HepG2 (cell line): Measurements from ENCODE around the gene ZNF644.
"Not testable (repeated sequence)": the region's sequence is repeated elsewhere in the genome, so short reads cannot be mapped to it uniquely, and the experiment has no call there.

ENCODE experiments used
- CEBPB ChIP-seq: IDR thresholded peaks from 2 replicates; pipeline ENCODE4 v1.6.1; 2011; ENCODE audit warnings: low read depth, low read length, improper control_type of control experiment, borderline replicate concordance
- CHCHD3 ChIP-seq: sonication (generic); formaldehyde crosslinking; IDR thresholded peaks from 2 replicates; pipeline ENCODE4 v1.8.0; 2022; ENCODE audit warnings: mild to moderate bottlenecking, missing genetic modification reagents, moderate library complexity
- EP300 ChIP-seq, 3 experiments: sonication (generic) in 1 of 3; formaldehyde crosslinking in 1 of 3; IDR thresholded peaks; 2 replicates each; pipeline versions ENCODE4 v1.5.1 to v1.6.1; 2011 to 2020; ENCODE audit warnings: low read depth in 2 of 3, low read length in 2 of 3, borderline replicate concordance in 1 of 3, improper control_type of control experiment in 1 of 3, mild to moderate bottlenecking in 1 of 3, missing genetic modification reagents in 1 of 3, moderate library complexity in 1 of 3
- KLF16 ChIP-seq, 2 experiments: sonication (generic) in 1 of 2; formaldehyde crosslinking in 1 of 2; IDR thresholded peaks; 2 replicates each; pipeline versions ENCODE4 v1.6.1 to v1.8.0; 2016 to 2023; ENCODE audit warnings: missing genetic modification reagents in 2 of 2, missing compliant biosample characterization in 1 of 2
- NR2F6 ChIP-seq, 2 experiments: IDR thresholded peaks; 2 replicates each; pipeline ENCODE4 v1.6.1; 2016; ENCODE audit warnings: antibody characterized with exemption in 1 of 2, mild to moderate bottlenecking in 1 of 2
- POLR2A ChIP-seq, 2 experiments: IDR thresholded peaks; 2 replicates each; pipeline ENCODE4 v1.6.1; 2011; ENCODE audit warnings: low read depth in 2 of 2, low read length in 2 of 2, mild to moderate bottlenecking in 1 of 2, moderate library complexity in 1 of 2; ENCODE audit not compliant: insufficient read depth in 1 of 2
- POLR2AphosphoS5 ChIP-seq: IDR thresholded peaks from 2 replicates; pipeline ENCODE4 v1.6.1; 2012; ENCODE audit warnings: low read depth, low read length
- ZKSCAN5 ChIP-seq: sonication (generic); formaldehyde crosslinking; IDR thresholded peaks from 2 replicates; pipeline ENCODE4 v1.5.1; 2020; ENCODE audit warnings: mild to moderate bottlenecking, missing genetic modification reagents
- ZNF788 ChIP-seq: sonication (generic); formaldehyde crosslinking; IDR thresholded peaks from 2 replicates; pipeline ENCODE4 v1.5.0; 2020; ENCODE audit warnings: mild to moderate bottlenecking, missing genetic modification reagents, borderline replicate concordance

DNA sequence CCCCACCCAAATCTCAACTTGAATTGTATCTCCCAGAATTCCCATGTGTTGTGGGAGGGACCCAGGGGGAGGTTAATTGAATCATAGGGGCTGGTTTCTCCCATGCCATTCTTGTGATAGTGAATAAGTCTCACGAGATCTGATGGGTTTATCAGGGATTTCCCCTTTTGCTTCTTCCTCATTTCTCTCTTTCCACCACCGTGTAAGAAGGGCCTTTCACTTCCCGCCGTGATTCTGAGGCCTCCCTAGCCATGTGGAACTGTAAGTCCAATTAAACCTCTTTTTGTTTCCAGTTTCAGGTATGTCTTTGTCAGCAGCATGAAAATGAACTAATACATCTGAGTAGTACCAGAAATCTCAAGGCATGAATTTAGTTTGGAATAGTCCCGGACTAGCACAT lies 41.6 kb upstream of the ZNF644 start:
- not testable (repeated sequence) for TF ChIP-seq CHCHD3 (CRISPR knock-in tag); EP300 (IDR thresholded peaks at IDR 0.05; ENCODE audit: low read depth in 2 of 2, low read length in 2 of 2); EP300 (CRISPR knock-in tag; IDR thresholded peaks at IDR 0.05; ENCODE audit: borderline replicate concordance); NR2F6 (IDR thresholded peaks at IDR 0.05); NR2F6 (CRISPR knock-in tag; IDR thresholded peaks at IDR 0.05); KLF16 (CRISPR knock-in tag; IDR thresholded peaks at IDR 0.05); CEBPB; POLR2AphosphoS5; ZNF788 (CRISPR knock-in tag); ZKSCAN5; POLR2A (IDR thresholded peaks at IDR 0.05; ENCODE audit: insufficient read depth in 1 of 2, low read depth in 2 of 2, low read length in 2 of 2)
